ENCODE measurements around the gene SPANXN2. TPM values are rescaled to one million over a fixed set of nuclear protein-coding genes. Genes with fewer than 3 reads are reported as not detected.
"Not testable (repeated sequence)": the region's sequence is repeated elsewhere in the genome, so short reads cannot be mapped to it uniquely, and the experiment has no call there.

Gene SPANXN2
- not detected for polyA plus RNA-seq (2013, experiment 1 of 2; ENCODE audit: insufficient read length)
- polyA plus RNA-seq (2013, experiment 2 of 2; ENCODE audit: insufficient read length) = not detected

- DNase-seq = not testable (repeated sequence)
Measured at GRCh38 chrX:143720652-143721051, at the start of gene SPANXN2. Gene SPANXN2 (minus strand): TSS chrX:143720752. CDS start chrX:143720668, 84 bp downstream.

DNA sequence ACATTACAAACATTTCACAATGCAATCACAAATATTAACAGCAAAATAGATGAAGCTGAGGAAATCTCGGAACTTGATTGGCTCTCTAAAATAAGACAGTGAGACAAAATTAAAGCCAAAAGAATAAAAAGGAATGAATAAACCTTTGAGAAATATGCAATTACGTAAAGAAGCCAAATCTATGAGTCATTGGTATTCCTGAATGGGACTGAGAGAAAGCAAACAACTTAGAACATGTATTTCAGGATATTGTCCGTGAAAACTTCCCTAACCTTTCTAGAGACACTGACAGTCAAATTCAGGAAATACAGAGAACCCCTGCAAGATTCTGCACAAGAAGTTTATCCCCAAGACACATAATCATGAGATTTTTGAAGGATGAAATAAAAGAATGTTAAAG, 48.4 kb upstream of the SPANXN2 start:
- DNase-seq = no peak

DNA sequence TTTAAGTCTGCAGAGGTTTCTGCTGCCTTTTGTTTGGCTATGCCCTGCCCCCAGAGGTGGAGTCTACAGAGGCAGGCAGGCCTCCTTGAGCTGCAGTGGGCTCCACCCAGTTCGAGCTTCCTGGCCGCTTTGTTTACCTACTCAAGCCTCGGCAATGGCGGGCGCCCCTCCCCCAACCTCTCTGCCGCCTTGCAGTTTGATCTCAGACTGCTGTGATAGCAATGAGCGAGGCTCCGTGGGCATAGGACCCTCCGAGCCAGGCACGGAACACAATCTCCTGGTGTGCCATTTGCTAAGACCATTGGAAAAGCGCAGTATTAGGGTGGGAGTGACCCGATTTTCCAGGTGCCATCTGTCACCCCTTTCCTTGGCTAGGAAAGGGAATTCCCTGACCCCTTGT, 47.2 kb upstream of the SPANXN2 start:
- DNase-seq = not testable (repeated sequence)

- DNase-seq = no peak
Measured at GRCh38 chrX:143757887-143758286, 37.3 kb upstream of the SPANXN2 start.

- no peak for DNase-seq
Measured at GRCh38 chrX:143757375-143757774, 36.8 kb upstream of the SPANXN2 start.

GRCh38 chrX:143754183-143754582, 33.6 kb upstream of the SPANXN2 start:
- no peak for DNase-seq

DNA sequence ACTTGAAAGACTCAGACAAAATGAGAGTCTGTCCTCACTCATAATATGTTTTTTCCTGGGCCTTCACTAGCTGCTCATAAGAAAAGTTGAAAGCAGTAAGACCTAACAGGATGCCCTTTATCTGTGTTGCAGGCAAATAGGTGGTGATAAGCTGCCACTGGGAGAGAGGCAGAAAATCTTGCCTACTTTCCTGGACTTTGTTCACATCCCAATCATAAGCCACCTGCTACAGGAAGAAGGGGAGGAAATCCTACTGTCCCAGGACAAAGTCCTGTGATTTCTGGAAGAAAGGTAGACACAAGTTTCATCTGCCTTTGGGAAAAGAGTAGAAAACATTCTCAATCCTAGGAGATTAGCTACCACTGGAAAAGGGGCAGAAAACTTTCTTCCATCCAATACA, 13.3 kb upstream of the SPANXN2 start:
- no peak for DNase-seq

DNA sequence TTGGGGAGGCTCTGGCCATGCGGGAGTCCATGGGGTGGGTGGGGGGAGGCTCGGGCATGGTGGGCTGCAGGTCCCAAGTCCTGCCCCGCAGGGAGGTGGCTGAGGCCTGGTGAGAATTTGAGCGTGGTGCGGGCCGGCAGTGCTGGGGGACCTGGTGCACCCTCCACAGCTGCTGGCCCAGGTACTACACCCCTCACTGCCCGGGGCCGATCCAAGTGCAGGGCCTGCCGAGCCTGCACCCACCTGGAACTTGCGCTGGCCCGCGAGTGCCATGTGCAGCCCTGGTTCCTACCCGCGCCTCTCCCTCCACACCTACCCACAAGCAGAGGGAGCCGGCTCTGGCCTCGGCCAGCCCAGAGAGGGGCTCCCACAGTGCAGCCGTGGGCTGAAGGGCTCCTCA, 5.7 kb upstream of the SPANXN2 start:
- no peak for DNase-seq

DNA sequence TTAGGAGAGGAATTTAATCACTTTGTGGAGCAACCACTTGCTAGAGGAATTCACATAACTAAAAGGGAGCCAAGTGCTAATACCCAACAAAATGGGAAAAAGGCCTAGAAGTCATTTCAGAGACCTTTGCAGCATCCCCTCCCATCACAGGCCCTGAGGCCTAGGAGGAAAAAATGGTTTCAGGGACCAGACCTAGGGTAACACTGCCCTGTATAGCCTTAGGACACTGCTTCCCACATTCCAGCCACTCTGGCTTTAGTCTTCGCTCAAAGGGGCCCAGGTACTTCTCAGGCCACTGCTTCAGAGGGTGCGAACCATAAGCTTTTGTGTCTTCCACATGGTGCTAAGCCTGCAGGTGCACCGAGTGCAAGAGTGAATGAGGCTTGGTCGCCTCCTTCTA, 19.1 kb downstream of the SPANXN2 start:
- DNase-seq = no peak

- no peak for DNase-seq
Measured at GRCh38 chrX:143694885-143695284, 25.7 kb downstream of the SPANXN2 start.

DNA sequence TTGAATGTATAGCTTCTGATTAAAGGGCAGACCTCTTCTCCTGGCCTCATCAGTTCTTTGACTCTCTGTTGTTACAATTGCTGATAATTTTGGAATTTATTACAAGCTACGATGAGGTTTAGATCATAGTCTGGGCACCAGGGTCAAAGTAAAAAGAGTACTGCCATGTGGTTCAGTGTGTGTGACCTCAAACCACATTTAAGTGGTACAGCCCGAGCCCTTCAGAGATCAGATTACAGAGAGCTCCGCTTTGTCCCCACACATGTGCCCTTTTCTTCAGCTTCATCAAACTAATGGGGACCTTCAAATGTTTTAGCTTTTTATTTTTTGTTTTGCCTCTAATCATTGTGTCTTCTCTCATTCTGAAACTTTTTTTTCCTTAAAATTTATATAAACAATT, 37.1 kb downstream of the SPANXN2 start:
- no peak for DNase-seq

GRCh38 chrX:143674926-143675325, 45.6 kb downstream of the SPANXN2 start:
- no peak for DNase-seq

DNA sequence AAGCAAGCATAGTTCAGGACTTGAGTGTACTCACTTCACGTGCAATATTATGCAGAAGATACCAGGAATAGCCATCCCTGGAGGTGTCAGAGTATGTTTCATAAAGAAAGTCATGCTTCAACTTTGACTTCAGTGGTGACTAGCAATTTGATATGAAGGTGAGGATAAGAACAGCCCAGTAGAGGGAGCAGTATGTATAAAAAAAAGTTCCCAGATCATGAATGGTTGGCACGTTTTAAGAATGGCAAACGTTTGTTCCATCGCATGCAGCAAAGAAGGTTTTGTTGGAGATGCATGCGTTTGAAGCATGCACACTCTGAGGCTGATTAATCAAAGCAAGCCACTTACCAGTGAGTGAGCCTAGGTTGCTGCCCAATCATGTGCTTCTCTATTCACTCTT, 51.2 kb downstream of the SPANXN2 start:
- DNase-seq = no peak

GRCh38 chrX:143664302-143664701, 56.2 kb downstream of the SPANXN2 start:
- no peak for DNase-seq

DNA sequence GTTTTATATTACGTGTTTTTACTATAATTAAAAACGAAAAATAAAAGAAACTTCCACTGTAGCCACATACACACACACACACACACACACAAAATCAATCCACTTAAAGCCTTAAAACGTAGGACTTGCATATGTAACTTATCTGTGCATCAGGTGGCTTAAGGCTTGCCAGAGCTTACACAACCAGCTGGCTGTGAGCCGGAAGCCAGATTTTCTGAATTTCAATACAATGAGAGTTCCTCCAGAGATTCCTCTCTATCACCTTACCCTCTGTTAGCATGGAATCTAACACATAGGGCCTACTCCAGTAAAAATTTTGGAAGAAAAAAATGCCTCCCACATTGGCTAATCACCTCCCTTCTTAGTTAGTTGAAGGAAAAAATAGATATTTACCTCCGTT, 56.8 kb downstream of the SPANXN2 start:
- no peak for DNase-seq
